IPS DF 6.9 (cell line): Measurements from ENCODE around the gene CECR2.

Experiments used
- DNase-seq: peaks from one replicate; pipeline ENCODE4 v3.0.0-alpha.2; 2013; ENCODE audit warnings: low read depth, low spot score
- H3K27ac ChIP-seq: one replicate; pipeline ENCODE4 v1.5.1; 2013; ENCODE audit warnings: low read length, control low read depth
- H3K27me3 ChIP-seq: 2 replicates; pipeline ENCODE4 v1.6.1; 2013; ENCODE audit warnings: mild to moderate bottlenecking, low read length; ENCODE audit not compliant: control insufficient read depth, insufficient read depth
- H3K36me3 ChIP-seq: 2 replicates; pipeline ENCODE4 v1.6.1; 2013; ENCODE audit warnings: low read length; ENCODE audit not compliant: control insufficient read depth, insufficient read depth
- H3K4me1 ChIP-seq: 2 replicates; pipeline ENCODE4 v1.6.1; 2013; ENCODE audit warnings: low read length; ENCODE audit not compliant: control insufficient read depth, insufficient read depth
- H3K4me3 ChIP-seq: 2 replicates; pipeline ENCODE4 v1.5.1; 2013; ENCODE audit warnings: mild to moderate bottlenecking, low read length
- H3K9me3 ChIP-seq: 2 replicates; pipeline ENCODE4 v1.6.1; 2013; ENCODE audit warnings: low read length, inconsistent platforms; ENCODE audit not compliant: control insufficient read depth, insufficient read depth
- WGBS: extraction: QIAGEN DNeasy Blood & Tissue Kit; methylation state at CpG from one replicate; pipeline ENCODE4 v1.1.7; 2013; ENCODE audit warnings: mixed read lengths, missing lambda C conversion rate; ENCODE audit not compliant: insufficient read length, insufficient coverage; 5-methylcytosine and 5-hydroxymethylcytosine counted together

CECR2 gene

GRCh38 chr22:17400305-17400704, 31.0 kb downstream of the CECR2 start:
- WGBS, result no CpG with 5 or more reads among the region's 3 CpGs

GRCh38 chr22:17401728-17402127, 32.5 kb downstream of the CECR2 start:
- Histone ChIP-seq H3K4me3 (no peak overlapping the region), H3K4me1 (no peaks in the 10 kb centered on the region), H3K27ac (no peak overlapping the region), H3K36me3 (no peaks in the 10 kb centered on the region), H3K27me3 (no peaks in the 10 kb centered on the region), H3K9me3 (no peaks in the 10 kb centered on the region)
- no peak for DNase-seq
- no CpG with 5 or more reads among the region's 7 CpGs for WGBS

More at GRCh38 chr22:17400305-17400704, 31.0 kb downstream of the CECR2 start:
- Histone ChIP-seq H3K27ac (no peak overlapping the region), H3K4me1 (no peaks in the 10 kb centered on the region), H3K36me3 (no peaks in the 10 kb centered on the region), H3K9me3 (no peaks in the 10 kb centered on the region), H3K27me3 (no peaks in the 10 kb centered on the region), H3K4me3 (no peak overlapping the region)
- no peak for DNase-seq

GRCh38 chr22:17402293-17402692, 33.0 kb downstream of the CECR2 start:
- H3K36me3 ChIP-seq, result no peaks in the 10 kb centered on the region
- H3K27me3 ChIP-seq, result no peaks in the 10 kb centered on the region
- no peaks in the 10 kb centered on the region for H3K4me1 ChIP-seq
- H3K27ac ChIP-seq, result no peak overlapping the region
- no peak overlapping the region for H3K4me3 ChIP-seq
- no peak for DNase-seq
- H3K9me3 ChIP-seq, result no peaks in the 10 kb centered on the region

GRCh38 chr22:17403906-17404305, 34.6 kb downstream of the CECR2 start:
- 100% methylated on average over 1 of the region's 13 CpGs for WGBS
- DNase-seq, result no peak
- no peaks in the 10 kb centered on the region for H3K27me3 ChIP-seq
- no peaks in the 10 kb centered on the region for H3K4me1 ChIP-seq
- H3K27ac ChIP-seq, result no peak overlapping the region
- no peaks in the 10 kb centered on the region for H3K36me3 ChIP-seq
- H3K9me3 ChIP-seq, result no peaks in the 10 kb centered on the region
- H3K4me3 ChIP-seq, result no peak overlapping the region

- Histone ChIP-seq H3K27ac (no peak overlapping the region), H3K27me3 (no peaks in the 10 kb centered on the region), H3K36me3 (no peaks in the 10 kb centered on the region), H3K4me3 (no peak overlapping the region), H3K4me1 (peaks cover 5% of the 10 kb centered on the region), H3K9me3 (no peaks in the 10 kb centered on the region)
- DNase-seq, result no peak
- WGBS, result no CpG with 5 or more reads among the region's 5 CpGs
Measured at GRCh38 chr22:17407643-17408042, 38.4 kb downstream of the CECR2 start.

GRCh38 chr22:17410576-17410975, 41.3 kb downstream of the CECR2 start:
- peaks cover 8% of the 10 kb centered on the region for H3K4me1 ChIP-seq
- no peak for DNase-seq
- H3K36me3 ChIP-seq, result no peaks in the 10 kb centered on the region
- WGBS, result no CpG with 5 or more reads among the region's 4 CpGs
- no peaks in the 10 kb centered on the region for H3K27me3 ChIP-seq
- H3K4me3 ChIP-seq, result no peak overlapping the region
- H3K9me3 ChIP-seq, result no peaks in the 10 kb centered on the region
- no peak overlapping the region for H3K27ac ChIP-seq

- no peak overlapping the region for H3K27ac ChIP-seq
- no peak overlapping the region for H3K4me3 ChIP-seq
- no peaks in the 10 kb centered on the region for H3K9me3 ChIP-seq
- H3K27me3 ChIP-seq, result no peaks in the 10 kb centered on the region
- DNase-seq, result no peak
- H3K4me1 ChIP-seq, result peaks cover 8% of the 10 kb centered on the region
- no peaks in the 10 kb centered on the region for H3K36me3 ChIP-seq
- WGBS, result no CpG with 5 or more reads among the region's 3 CpGs
Measured at GRCh38 chr22:17411213-17411612, 42.0 kb downstream of the CECR2 start.

- no peaks in the 10 kb centered on the region for H3K36me3 ChIP-seq
- no CpG with 5 or more reads among the region's 6 CpGs for WGBS
- no peaks in the 10 kb centered on the region for H3K9me3 ChIP-seq
- H3K27ac ChIP-seq, result no peak overlapping the region
- no peak overlapping the region for H3K4me3 ChIP-seq
- no peak for DNase-seq
- H3K4me1 ChIP-seq, result peaks cover 8% of the 10 kb centered on the region
- no peaks in the 10 kb centered on the region for H3K27me3 ChIP-seq
Measured at GRCh38 chr22:17412232-17412631, 43.0 kb downstream of the CECR2 start.

- Histone ChIP-seq H3K27ac (no peak overlapping the region), H3K27me3 (no peaks in the 10 kb centered on the region), H3K4me1 (peaks cover 6% of the 10 kb centered on the region), H3K9me3 (no peaks in the 10 kb centered on the region), H3K36me3 (no peaks in the 10 kb centered on the region), H3K4me3 (no peak overlapping the region)
- no peak for DNase-seq
- no CpG with 5 or more reads among the region's 27 CpGs for WGBS
Measured at GRCh38 chr22:17418890-17419324, 49.6 kb downstream of the CECR2 start.

GRCh38 chr22:17419348-17419747, 50.1 kb downstream of the CECR2 start:
- H3K4me3 ChIP-seq, result no peak overlapping the region
- no CpG with 5 or more reads among the region's 3 CpGs for WGBS
- no peaks in the 10 kb centered on the region for H3K27me3 ChIP-seq
- no peaks in the 10 kb centered on the region for H3K9me3 ChIP-seq
- H3K36me3 ChIP-seq, result no peaks in the 10 kb centered on the region
- no peak for DNase-seq
- H3K4me1 ChIP-seq, result peaks cover 6% of the 10 kb centered on the region
- H3K27ac ChIP-seq, result no peak overlapping the region

- no CpG with 5 or more reads among the region's 5 CpGs for WGBS
- DNase-seq, result no peak
- Histone ChIP-seq H3K36me3 (no peaks in the 10 kb centered on the region), H3K4me3 (no peak overlapping the region), H3K27ac (no peak overlapping the region), H3K27me3 (no peaks in the 10 kb centered on the region), H3K4me1 (peaks cover 5% of the 10 kb centered on the region), H3K9me3 (no peaks in the 10 kb centered on the region)
Measured at GRCh38 chr22:17422736-17423343, 53.6 kb downstream of the CECR2 start.
